ENCODE results near the gene NTN5. TPM values are rescaled to one million over a fixed set of nuclear protein-coding genes. Genes with fewer than 3 reads are reported as not detected.

NTN5 gene
- total and polyA plus RNA-seq, 9 of the 15 experiments (the other 6 are each of a cell fraction or from before 2014, with no cell fraction given) = not detected

- TF ChIP-seq ZNF518B (CRISPR knock-in tag; IDR thresholded peaks at IDR 0.05) (no peak), POLR3G (IDR thresholded peaks at IDR 0.05; ENCODE audit: extremely low read depth, insufficient read length, insufficient replicate concordance) (no peak), HDAC8 (tag; IDR thresholded peaks at IDR 0.05) (no peak), ZNF318 (IDR thresholded peaks at IDR 0.05; ENCODE audit: borderline replicate concordance in 1 of 2, low read depth in 1 of 2) (peak in 1 of 2 experiments; percentile 51; a peak in 1 of 4 replicates), ZBTB7A (IDR thresholded peaks at IDR 0.05; ENCODE audit: borderline replicate concordance, control insufficient read depth, low read depth, low read length) (no peak), CHD2 (IDR thresholded peaks at IDR 0.05; ENCODE audit: low read depth, low read length) (0 out of 2 replicates have a peak, but pooled peaks have one; percentile 30), LCOR (CRISPR knock-in tag; IDR thresholded peaks at IDR 0.05) (no peak; the same call in 1 of the 2 replicates), ZFP1 (CRISPR knock-in tag; IDR thresholded peaks at IDR 0.05) (no peak), ERF (CRISPR knock-in tag; IDR thresholded peaks at IDR 0.05) (no peak), COPS2 (conservative IDR thresholded peaks at IDR 0.05) (no peak), E2F3 (CRISPR knock-in tag; IDR thresholded peaks at IDR 0.05) (no peak), ZNF511 (CRISPR knock-in tag; IDR thresholded peaks at IDR 0.05) (no peak), KAT7 (CRISPR knock-in tag; IDR thresholded peaks at IDR 0.05; ENCODE audit: borderline replicate concordance) (no peak), C11orf30 (IDR thresholded peaks at IDR 0.05; ENCODE audit: low read depth) (no peak), TSC22D4 (tag; IDR thresholded peaks at IDR 0.05) (no peak)
Measured at GRCh38 chr19:48633148-48634035, 39.4 kb downstream of the NTN5 start (continued).
